Measurements from ENCODE around the gene KLHL6.

DNA sequence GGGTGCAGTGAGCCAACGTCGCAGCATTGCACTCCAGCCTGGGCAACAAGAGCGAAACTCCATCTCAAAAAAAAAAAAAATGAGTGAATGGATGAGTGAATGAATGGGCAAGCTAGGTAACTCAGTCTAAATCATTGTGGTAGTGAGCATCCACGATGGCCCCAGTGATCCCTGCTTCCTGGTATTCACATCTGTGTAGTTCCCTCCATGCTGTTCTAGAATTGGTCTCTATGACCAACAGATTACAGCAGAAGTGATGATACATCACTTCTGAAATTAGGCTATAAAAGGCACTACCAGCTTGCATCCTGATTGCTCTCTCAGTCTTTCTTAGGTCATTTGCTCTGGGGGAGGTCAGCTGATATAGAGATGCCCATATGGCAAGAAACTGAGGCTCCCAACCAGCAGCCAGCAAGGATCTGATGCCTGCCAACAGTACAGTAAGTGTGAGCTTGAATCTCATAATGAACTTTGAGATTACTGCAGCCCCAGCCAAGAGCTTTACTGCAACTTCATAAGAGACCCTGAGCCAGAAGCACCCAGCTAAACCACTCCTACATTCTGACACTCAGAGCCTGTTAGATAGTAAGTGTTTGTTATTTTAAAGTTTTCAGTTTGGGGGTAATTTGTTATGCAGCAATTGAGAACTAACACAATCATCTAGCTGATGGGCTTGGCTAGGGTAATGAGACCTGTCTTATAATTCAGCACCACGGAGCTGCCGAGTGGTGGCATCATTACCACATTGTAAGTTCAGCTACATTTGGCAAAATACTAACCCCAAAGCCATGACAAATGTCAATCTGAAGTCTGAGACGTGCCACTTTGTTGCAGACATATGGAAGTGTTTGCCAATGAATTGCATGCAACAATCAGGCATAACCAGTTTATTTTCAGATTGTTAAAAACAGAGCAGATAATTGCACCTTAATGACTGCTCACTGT, 53.0 kb downstream of the KLHL6 start:
- TF ChIP-seq, protein P1, sequence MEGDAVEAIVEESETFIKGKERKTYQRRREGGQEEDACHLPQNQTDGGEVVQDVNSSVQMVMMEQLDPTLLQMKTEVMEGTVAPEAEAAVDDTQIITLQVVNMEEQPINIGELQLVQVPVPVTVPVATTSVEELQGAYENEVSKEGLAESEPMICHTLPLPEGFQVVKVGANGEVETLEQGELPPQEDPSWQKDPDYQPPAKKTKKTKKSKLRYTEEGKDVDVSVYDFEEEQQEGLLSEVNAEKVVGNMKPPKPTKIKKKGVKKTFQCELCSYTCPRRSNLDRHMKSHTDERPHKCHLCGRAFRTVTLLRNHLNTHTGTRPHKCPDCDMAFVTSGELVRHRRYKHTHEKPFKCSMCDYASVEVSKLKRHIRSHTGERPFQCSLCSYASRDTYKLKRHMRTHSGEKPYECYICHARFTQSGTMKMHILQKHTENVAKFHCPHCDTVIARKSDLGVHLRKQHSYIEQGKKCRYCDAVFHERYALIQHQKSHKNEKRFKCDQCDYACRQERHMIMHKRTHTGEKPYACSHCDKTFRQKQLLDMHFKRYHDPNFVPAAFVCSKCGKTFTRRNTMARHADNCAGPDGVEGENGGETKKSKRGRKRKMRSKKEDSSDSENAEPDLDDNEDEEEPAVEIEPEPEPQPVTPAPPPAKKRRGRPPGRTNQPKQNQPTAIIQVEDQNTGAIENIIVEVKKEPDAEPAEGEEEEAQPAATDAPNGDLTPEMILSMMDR (IDR thresholded peaks at IDR 0.05; ENCODE audit: low read depth, low read length, missing input control) = peak; percentile 35
- TF ChIP-seq TAF1 (conservative IDR thresholded peaks at IDR 0.05) = no peak
- peak; percentile 78 to 84 for TF ChIP-seq RAD21 (IDR thresholded peaks at IDR 0.05)
- TF ChIP-seq, protein P2, sequence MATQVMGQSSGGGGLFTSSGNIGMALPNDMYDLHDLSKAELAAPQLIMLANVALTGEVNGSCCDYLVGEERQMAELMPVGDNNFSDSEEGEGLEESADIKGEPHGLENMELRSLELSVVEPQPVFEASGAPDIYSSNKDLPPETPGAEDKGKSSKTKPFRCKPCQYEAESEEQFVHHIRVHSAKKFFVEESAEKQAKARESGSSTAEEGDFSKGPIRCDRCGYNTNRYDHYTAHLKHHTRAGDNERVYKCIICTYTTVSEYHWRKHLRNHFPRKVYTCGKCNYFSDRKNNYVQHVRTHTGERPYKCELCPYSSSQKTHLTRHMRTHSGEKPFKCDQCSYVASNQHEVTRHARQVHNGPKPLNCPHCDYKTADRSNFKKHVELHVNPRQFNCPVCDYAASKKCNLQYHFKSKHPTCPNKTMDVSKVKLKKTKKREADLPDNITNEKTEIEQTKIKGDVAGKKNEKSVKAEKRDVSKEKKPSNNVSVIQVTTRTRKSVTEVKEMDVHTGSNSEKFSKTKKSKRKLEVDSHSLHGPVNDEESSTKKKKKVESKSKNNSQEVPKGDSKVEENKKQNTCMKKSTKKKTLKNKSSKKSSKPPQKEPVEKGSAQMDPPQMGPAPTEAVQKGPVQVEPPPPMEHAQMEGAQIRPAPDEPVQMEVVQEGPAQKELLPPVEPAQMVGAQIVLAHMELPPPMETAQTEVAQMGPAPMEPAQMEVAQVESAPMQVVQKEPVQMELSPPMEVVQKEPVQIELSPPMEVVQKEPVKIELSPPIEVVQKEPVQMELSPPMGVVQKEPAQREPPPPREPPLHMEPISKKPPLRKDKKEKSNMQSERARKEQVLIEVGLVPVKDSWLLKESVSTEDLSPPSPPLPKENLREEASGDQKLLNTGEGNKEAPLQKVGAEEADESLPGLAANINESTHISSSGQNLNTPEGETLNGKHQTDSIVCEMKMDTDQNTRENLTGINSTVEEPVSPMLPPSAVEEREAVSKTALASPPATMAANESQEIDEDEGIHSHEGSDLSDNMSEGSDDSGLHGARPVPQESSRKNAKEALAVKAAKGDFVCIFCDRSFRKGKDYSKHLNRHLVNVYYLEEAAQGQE (IDR thresholded peaks at IDR 0.05) = peak; percentile 20
- no peak for TF ChIP-seq JUND (IDR thresholded peaks at IDR 0.05)
- TF ChIP-seq, protein P3, sequence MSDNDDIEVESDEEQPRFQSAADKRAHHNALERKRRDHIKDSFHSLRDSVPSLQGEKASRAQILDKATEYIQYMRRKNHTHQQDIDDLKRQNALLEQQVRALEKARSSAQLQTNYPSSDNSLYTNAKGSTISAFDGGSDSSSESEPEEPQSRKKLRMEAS (IDR thresholded peaks at IDR 0.05) = no peak

Measured in liver (tissue), 3 donors.